T47D (cell line): Measurements from ENCODE around the gene PRAMEF33.
"Not testable (repeated sequence)": the region's sequence is repeated elsewhere in the genome, so short reads cannot be mapped to it uniquely, and the experiment has no call there.

Experiments
- DNase-seq, 2 experiments: peaks; one replicate each; pipeline versions ENCODE4 v3.0.0 to v3.0.0-alpha.2; 2011 to 2012; ENCODE audit warnings: low read depth in 1 of 2, low spot score in 1 of 2
- in situ Hi-C: cut with HindIII; loops from 2 replicates; pipeline ENCODE4 v1.10.0; 2016; ENCODE audit warnings: low sequenced_read_pairs, low pct_unique_long_range_greater_than_20kb

Gene PRAMEF33

GRCh38 chr1:13303239-13303638, at the start of gene PRAMEF33:
TSS of gene PRAMEF33 (plus strand) at chr1:13303539. CDS start at chr1:13305955, 2,416 bp downstream.
- DNase-seq, in situ Hi-C loops: not testable (repeated sequence)

- in situ Hi-C loops, DNase-seq: not testable (repeated sequence)
These were observed 49.4 kb upstream of the PRAMEF33 start, which contains the start of gene PRAMEF5 for GRCh38 chr1:13253898-13254297. TSS of gene PRAMEF5 (plus strand) at chr1:13254198. CDS start at chr1:13259269, 5,071 bp downstream.

GRCh38 chr1:13265124-13265523, 38.2 kb upstream of the PRAMEF33 start:
- in situ Hi-C loops, DNase-seq: not testable (repeated sequence)

- in situ Hi-C loops, result not testable (repeated sequence)
These were observed 26.3 kb upstream of the PRAMEF33 start for GRCh38 chr1:13277016-13277415.

GRCh38 chr1:13279617-13280016, 23.7 kb upstream of the PRAMEF33 start:
- in situ Hi-C loops, DNase-seq: not testable (repeated sequence)

More at GRCh38 chr1:13277016-13277415, 26.3 kb upstream of the PRAMEF33 start:
- DNase-seq, result not testable (repeated sequence)

- in situ Hi-C loops, DNase-seq: not testable (repeated sequence)
These were observed 18.3 kb upstream of the PRAMEF33 start, which contains the start of gene PRAMEF8 for GRCh38 chr1:13285037-13285436. TSS of gene PRAMEF8 (minus strand) at chr1:13285137. CDS start at chr1:13284091, 1,046 bp downstream.

GRCh38 chr1:13289030-13289429, 14.3 kb upstream of the PRAMEF33 start:
- DNase-seq, in situ Hi-C loops: not testable (repeated sequence)

GRCh38 chr1:13297216-13297931, 6.0 kb upstream of the PRAMEF33 start:
- DNase-seq, in situ Hi-C loops: not testable (repeated sequence)

GRCh38 chr1:13298699-13299098, 4.6 kb upstream of the PRAMEF33 start:
- in situ Hi-C loops, DNase-seq: not testable (repeated sequence)

- DNase-seq, in situ Hi-C loops: not testable (repeated sequence)
These were observed 1.1 kb upstream of the PRAMEF33 start for GRCh38 chr1:13302197-13302596.

GRCh38 chr1:13315281-13315680, 11.9 kb downstream of the PRAMEF33 start, which contains the start of gene PRAMEF15:
TSS of gene PRAMEF15 (plus strand) at chr1:13315581. CDS start at chr1:13318408, 2,827 bp downstream.
- in situ Hi-C loops, DNase-seq: not testable (repeated sequence)

GRCh38 chr1:13342496-13342895, 39.2 kb downstream of the PRAMEF33 start:
- in situ Hi-C loops, DNase-seq: not testable (repeated sequence)

- in situ Hi-C loops, result not testable (repeated sequence)
These were observed 43.7 kb downstream of the PRAMEF33 start, which contains the start of gene PRAMEF14 for GRCh38 chr1:13347034-13347433. TSS of gene PRAMEF14 (minus strand) at chr1:13347134. CDS start at chr1:13345314, 1,820 bp downstream.

GRCh38 chr1:13353476-13353875, 50.1 kb downstream of the PRAMEF33 start:
- in situ Hi-C loops, DNase-seq: not testable (repeated sequence)

More at GRCh38 chr1:13347034-13347433, 43.7 kb downstream of the PRAMEF33 start, which contains the start of gene PRAMEF14:
- not testable (repeated sequence) for DNase-seq

- DNase-seq, in situ Hi-C loops: not testable (repeated sequence)
These were observed 51.1 kb downstream of the PRAMEF33 start for GRCh38 chr1:13354475-13354874.

- in situ Hi-C loops, result not testable (repeated sequence)
- DNase-seq, result peak in 1 of 2 experiments; percentile 61
These were observed 53.4 kb downstream of the PRAMEF33 start for GRCh38 chr1:13356774-13357173.
